ENCODE data around the gene DEAF1. TPM values are rescaled to one million over a fixed set of nuclear protein-coding genes. Genes with fewer than 3 reads are reported as not detected.
"Not testable (repeated sequence)": the region's sequence is repeated elsewhere in the genome, so short reads cannot be mapped to it uniquely, and the experiment has no call there.

The DEAF1 gene, protein sequence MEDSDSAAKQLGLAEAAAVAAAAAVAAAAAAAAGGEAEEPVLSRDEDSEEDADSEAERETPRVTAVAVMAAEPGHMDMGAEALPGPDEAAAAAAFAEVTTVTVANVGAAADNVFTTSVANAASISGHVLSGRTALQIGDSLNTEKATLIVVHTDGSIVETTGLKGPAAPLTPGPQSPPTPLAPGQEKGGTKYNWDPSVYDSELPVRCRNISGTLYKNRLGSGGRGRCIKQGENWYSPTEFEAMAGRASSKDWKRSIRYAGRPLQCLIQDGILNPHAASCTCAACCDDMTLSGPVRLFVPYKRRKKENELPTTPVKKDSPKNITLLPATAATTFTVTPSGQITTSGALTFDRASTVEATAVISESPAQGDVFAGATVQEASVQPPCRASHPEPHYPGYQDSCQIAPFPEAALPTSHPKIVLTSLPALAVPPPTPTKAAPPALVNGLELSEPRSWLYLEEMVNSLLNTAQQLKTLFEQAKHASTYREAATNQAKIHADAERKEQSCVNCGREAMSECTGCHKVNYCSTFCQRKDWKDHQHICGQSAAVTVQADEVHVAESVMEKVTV
- 100 to 1,000 TPM in 1 of 4 donors, 10 to 100 TPM in 3; 61.8 to 103 (median 87.6) TPM for total RNA-seq

DNA sequence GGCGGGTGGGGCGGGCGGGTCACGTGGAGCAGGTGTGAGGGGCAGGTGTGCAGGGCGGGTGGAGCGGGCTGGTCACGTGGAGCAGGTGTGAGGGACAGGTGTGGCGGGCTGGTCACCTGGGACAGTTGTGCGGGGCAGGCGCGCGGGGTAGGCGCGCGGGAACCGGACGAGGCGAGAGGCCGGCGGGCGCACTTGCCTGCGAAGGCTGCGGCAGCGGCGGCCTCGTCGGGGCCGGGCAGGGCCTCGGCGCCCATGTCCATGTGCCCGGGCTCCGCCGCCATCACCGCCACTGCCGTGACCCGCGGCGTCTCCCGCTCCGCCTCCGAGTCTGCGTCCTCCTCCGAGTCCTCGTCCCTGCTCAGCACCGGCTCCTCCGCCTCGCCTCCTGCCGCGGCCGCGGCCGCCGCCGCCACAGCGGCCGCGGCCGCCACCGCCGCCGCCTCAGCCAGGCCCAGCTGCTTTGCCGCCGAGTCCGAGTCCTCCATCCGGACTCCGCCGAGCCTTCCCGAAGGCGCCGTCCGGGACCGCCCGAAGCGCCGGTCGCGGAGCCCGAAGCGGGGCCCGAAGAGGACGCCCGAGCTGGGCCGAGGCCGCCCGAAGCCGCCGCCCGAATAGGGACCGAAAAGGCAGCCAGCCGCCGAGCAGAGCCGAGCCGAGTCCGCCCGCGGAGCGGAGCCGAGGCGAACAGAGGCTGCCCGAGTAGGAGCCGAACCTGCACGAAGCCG lies at the start of gene DEAF1:
Gene DEAF1, minus strand, starts transcription at position 660 of the 725 bp plus-strand sequence. Its CDS starts 175 bp downstream, at position 485.
- H3K27ac ChIP-seq = peak within 1 kb of the TSS; percentile 98 to 100 (median 100)
- H3K4me1 ChIP-seq = peaks cover 59 to 75% of the 10 kb centered on the region in 2 donors
- H3K9me3 ChIP-seq = no peaks in the 10 kb centered on the region
- TF ChIP-seq POLR2A (IDR thresholded peaks at IDR 0.05) = peak in 1 of 2 donors; percentile 68
- TF ChIP-seq, protein P1, sequence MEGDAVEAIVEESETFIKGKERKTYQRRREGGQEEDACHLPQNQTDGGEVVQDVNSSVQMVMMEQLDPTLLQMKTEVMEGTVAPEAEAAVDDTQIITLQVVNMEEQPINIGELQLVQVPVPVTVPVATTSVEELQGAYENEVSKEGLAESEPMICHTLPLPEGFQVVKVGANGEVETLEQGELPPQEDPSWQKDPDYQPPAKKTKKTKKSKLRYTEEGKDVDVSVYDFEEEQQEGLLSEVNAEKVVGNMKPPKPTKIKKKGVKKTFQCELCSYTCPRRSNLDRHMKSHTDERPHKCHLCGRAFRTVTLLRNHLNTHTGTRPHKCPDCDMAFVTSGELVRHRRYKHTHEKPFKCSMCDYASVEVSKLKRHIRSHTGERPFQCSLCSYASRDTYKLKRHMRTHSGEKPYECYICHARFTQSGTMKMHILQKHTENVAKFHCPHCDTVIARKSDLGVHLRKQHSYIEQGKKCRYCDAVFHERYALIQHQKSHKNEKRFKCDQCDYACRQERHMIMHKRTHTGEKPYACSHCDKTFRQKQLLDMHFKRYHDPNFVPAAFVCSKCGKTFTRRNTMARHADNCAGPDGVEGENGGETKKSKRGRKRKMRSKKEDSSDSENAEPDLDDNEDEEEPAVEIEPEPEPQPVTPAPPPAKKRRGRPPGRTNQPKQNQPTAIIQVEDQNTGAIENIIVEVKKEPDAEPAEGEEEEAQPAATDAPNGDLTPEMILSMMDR (IDR thresholded peaks at IDR 0.05) = no peak
- H3K36me3 ChIP-seq = no peaks in the 10 kb centered on the region
- WGBS, 2 donors = 8 to 19% methylated on average over 12 to 27 of the region's 103 CpGs
- no peaks in the 10 kb centered on the region for H3K27me3 ChIP-seq
- DNase-seq = peak; percentile 99
- intact Hi-C loops (cut with DNase I) = no loop called here
- H3K4me3 ChIP-seq (replicated peaks in 1 of 3) = peak within 1 kb of the TSS; percentile 73 to 96 (median 85)

DNA sequence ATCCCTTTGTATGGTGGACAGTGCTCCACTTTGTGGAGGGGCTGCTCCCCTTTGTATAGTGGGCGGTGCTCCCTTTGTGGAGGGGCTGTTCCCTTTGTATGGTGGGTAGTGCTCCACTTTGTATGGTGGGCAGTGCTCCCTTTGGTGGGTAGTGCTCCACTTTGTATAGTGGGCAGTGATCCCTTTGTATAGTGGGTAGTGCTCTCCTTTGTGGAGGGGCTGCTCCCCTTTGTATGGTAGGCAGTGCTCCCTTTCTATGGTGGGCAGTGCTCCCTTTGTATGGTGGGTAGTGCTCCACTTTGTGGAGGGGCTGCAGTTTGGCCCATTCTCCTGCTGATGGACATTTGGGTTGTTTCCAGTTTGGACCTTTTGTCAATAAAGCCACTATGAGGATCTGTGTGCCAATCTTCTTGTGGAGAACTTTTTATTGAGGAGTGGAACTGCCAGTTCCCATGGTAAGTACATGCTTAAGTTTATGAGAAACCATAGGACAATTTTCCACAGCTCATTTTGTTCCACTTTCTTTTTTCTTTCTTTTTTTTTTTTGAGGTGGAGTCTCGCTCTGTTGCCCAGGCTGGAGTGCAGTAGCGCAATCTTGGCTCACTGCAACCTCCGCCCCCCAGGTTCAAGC lies 47.7 kb upstream of the DEAF1 start:
- Histone ChIP-seq H3K4me3 (replicated peaks in 1 of 3) (no peak overlapping the region), H3K4me1 (peaks cover 7 to 9% of the 10 kb centered on the region in 2 donors), H3K27me3 (no peaks in the 10 kb centered on the region), H3K36me3 (no peaks in the 10 kb centered on the region), H3K9me3 (no peaks in the 10 kb centered on the region), H3K27ac (no peak overlapping the region)
- intact Hi-C loops (cut with DNase I) = no loop called here
- TF ChIP-seq, protein P1 (IDR thresholded peaks at IDR 0.05) = no peak
- no peak for TF ChIP-seq POLR2A (IDR thresholded peaks at IDR 0.05)
- WGBS, 2 donors = 86 to 92% methylated on average over 4 of the region's 4 CpGs
- DNase-seq = no peak

DNA sequence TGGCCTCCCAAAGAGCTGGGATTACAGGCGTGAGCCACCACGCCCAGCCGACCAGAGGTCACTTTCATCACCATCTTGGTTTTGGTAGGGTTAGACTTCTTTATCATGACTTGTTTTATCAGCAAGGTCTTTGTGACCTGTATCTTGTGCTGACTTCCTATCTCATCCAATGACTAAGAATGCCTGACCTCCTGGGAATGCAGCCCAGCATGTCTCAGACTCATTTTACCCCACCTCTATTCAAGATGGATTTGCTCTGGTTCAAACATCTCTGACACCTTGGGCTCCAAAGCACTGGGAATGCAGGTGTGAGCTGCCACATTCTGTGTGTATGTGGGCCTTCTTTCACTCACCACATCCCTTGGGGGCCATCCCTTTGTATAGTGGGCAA lies 47.1 kb upstream of the DEAF1 start:
- H3K9me3 ChIP-seq = no peaks in the 10 kb centered on the region
- H3K4me1 ChIP-seq = peaks cover 7 to 9% of the 10 kb centered on the region in 2 donors
- H3K27ac ChIP-seq = no peak overlapping the region
- H3K36me3 ChIP-seq = no peaks in the 10 kb centered on the region
- no peaks in the 10 kb centered on the region for H3K27me3 ChIP-seq
- TF ChIP-seq, protein P1 (IDR thresholded peaks at IDR 0.05) = no peak
- no peak for TF ChIP-seq POLR2A (IDR thresholded peaks at IDR 0.05)
- 90 to 92% methylated on average over 3 of the region's 3 CpGs for WGBS, 2 donors
- no peak overlapping the region for H3K4me3 ChIP-seq (replicated peaks in 1 of 3)
- no peak for DNase-seq
- intact Hi-C loops (cut with DNase I) = no loop called here

DNA sequence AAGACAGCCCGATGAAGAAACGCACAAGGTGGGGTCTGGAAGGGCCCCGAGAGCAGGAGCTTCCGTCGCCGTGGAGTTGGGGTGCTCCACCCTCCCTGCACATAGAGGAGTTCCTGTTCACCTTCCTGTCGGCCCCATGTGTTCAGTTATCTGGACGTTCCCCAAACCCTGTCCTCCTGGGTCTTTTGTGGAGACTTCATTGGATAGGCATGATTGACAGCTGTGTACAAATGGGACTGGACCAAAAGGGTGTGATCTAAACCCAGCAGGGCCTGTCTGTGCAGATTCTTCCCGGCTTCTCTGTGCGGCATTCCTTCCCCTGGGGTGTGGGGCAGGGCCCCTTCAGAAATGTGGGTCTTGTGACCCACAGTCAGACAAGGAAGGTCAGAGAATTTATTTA lies 42.9 kb upstream of the DEAF1 start:
- 48 to 61% methylated on average over 10 of the region's 10 CpGs for WGBS, 2 donors
- H3K4me1 ChIP-seq; DNase-seq; intact Hi-C loops (cut with DNase I); H3K27ac ChIP-seq; H3K36me3 ChIP-seq; H3K27me3 ChIP-seq; H3K4me3 ChIP-seq (replicated peaks in 1 of 3); H3K9me3 ChIP-seq: not testable (repeated sequence)

DNA sequence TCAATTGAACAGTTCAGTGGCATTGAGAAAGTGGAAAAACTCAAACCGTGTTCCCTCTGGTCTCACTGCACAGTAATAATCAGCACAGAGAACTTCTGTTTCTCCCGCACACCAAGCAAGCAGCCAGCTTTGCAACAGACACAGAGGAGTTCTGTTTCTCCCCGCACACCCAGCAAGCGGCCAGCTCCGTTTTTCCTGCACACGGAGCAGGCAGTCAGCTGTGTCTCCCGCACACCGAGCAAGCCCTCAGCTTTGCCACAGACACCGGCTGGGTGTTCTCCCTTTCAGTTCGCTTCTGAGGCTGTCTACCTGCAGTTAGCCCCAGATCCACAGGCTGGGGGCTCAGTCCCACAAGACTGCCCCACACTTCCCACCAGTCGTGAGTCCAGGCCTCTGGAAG lies 42.3 kb upstream of the DEAF1 start:
- no peak for DNase-seq
- H3K27ac ChIP-seq = no peak overlapping the region
- H3K9me3 ChIP-seq = no peaks in the 10 kb centered on the region
- TF ChIP-seq, protein P1 (IDR thresholded peaks at IDR 0.05) = no peak
- TF ChIP-seq POLR2A (IDR thresholded peaks at IDR 0.05) = no peak
- no peak overlapping the region for H3K4me3 ChIP-seq (replicated peaks in 1 of 3)
- H3K27me3 ChIP-seq = no peaks in the 10 kb centered on the region
- intact Hi-C loops (cut with DNase I) = no loop called here
- no peaks in the 10 kb centered on the region for H3K36me3 ChIP-seq
- no peaks in the 10 kb centered on the region for H3K4me1 ChIP-seq
- 35 to 40% methylated on average over 7 to 11 of the region's 11 CpGs for WGBS, 2 donors

DNA sequence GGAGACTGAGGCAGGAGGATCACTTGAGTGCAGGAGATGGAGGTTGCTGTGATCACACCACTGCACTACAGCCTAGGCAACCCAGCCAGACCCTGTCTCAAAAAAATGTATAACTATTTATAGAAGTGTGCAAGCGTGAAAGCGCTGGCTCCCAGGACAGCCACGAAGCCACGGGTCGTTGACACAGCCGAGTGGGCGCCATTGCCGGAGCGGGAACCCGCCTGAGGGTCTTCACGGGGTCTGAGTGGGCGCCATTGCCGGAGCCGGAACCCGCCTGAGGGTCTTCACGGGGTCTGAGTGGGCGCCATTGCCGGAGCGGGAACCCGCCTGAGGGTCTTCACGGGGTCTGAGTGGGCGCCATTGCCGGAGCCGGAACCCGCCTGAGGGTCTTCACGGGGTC lies 39.5 kb upstream of the DEAF1 start:
- DNase-seq; H3K36me3 ChIP-seq; H3K9me3 ChIP-seq; H3K27ac ChIP-seq; intact Hi-C loops (cut with DNase I); H3K4me3 ChIP-seq (replicated peaks in 1 of 3); H3K27me3 ChIP-seq; H3K4me1 ChIP-seq: not testable (repeated sequence)
- WGBS, 2 donors = 88 to 89% methylated on average over 3 to 13 of the region's 26 CpGs
